Stimulated activated CD4-positive, alpha-beta T cell treated with anti-CD3 and anti-CD28 coated beads, Interleukin-15, amount 100 ng/mL, for 48 hours (primary cell): ENCODE measurements around the gene PAFAH2.

Source experiments
- DNase-seq, 2 donors: peaks; one replicate each; pipeline ENCODE4 v3.0.0-alpha.2; 2020; ENCODE audit warnings: low read depth in 2 of 2

The PAFAH2 gene

DNA sequence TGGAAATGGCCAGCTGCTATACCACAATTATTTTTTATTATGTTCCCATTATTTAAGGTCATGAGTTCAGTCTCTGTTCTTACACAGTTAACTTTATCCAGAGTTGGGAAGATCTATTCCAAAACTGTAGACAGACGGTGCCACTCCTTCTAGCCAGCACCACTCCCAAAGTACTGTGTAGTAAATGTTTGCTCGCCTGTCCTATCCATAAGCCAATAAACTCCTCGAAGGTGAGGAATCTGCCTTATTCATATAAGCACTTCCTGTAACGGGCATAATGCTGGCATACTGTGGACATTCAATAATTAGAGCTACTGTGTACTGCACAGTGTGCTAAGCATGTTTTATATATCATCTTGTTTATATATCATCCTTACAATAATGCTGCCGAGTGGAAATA lies 65.5 kb downstream of the PAFAH2 start:
- no peak for DNase-seq

DNA sequence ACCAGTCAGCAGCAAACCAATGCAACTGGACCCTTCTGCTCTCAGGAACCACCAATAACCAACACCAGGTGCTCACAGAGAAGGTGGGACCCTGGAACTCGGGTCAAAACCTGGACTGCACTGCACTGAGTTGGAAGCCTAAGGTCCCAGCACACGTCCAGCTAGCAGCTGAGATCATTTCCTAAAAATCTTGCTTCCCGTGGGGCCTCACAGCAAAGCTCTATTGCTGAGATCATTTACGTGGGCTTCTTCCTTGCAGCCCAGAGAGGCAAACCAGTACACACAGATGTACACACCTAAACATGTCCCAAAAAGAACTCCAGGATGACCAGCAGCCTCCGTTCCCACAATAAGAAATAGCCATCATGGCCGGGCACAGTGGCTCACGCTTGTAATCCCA lies 68.8 kb downstream of the PAFAH2 start:
- no peak for DNase-seq

GRCh38 chr1:25927521-25928265 lies 70.2 kb downstream of the PAFAH2 start:
- no peak for DNase-seq

DNA sequence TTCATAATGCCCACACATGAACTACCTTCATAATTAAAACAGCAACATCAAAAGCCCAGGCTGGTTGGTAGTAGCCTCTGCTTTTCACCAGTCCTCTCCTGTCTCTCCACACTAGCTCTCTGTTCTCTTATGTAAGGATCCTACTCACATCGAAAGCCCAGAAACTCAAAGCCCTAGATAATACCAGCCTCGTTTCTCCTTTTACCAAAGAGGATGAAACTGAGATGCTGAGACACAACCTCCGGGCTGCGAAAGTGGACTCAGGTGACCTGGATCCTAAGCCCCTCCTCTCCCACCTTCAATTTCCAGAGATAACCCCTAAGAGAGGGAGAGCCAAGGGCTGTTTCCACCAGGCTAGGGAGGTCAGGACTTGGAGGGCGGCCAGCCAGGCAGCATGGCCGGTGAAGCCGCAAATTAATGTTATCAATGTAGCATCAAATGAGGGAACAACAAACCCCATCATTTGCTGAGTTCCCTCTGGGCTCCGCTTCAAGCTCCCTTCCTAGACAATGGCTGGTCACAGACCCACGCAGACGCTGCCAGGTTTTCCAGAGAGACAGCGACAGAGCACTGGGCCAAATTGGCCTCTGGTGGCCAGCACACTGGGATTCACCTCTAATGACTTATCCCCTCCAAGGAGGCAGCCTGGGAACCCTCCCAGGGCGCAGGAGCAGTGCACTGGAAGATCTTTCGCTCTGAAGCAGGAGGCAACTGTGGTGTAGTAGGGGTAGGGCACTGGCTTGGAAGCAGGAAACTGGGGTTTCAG lies 70.9 kb downstream of the PAFAH2 start:
- DNase-seq = no peak

DNA sequence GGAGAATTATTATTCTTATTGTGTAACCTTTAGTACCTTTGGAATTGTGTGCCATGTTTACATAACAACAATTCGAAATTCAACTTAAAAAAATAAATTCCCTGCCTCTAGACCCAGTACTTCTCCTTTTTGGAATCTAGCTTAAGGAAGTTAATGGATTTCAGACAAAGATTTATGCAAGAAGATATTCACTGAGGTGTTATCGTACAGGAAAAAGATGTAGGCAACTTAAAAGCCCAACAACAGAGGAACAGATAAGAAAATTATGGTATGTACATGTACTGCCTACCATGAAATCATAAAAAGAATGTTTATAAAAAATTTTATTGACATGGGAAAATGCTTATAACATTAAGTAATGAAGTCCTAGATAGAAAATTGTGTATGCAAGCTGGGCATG lies 73.4 kb downstream of the PAFAH2 start:
- DNase-seq = no peak

DNA sequence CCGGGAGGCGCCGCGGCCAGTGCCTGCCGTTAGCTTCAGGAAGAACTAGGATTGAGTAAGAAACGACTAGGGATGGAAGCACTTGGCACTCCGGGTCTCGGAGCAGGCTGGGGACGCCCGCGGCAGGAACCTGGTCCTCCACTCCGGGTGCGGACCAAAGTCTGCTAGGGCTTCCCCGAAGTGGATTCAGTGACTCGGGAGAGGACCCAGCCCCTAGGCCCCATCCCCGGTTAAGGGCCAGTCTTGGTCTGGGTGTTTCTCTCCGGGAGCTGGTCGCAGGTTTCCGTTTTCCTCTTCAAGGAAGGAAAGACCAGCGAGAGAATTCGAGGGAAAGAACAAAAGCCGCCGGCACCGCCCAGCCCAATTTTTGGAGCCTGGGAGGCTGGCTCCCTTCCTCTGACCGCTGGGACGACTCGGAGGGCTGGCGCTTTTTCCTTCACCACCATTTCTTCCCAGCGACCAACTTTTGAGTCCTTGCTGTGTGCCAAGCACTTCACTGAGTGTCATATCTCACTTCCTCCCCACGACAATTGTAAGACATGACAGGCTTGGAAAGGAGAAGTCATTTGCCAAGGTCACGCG lies 74.8 kb downstream of the PAFAH2 start:
- no peak for DNase-seq

- DNase-seq = peak in 1 of 2 donors; percentile 22
These were observed 75.5 kb downstream of the PAFAH2 start for GRCh38 chr1:25922056-25922970.

GRCh38 chr1:25918615-25919014 lies 79.2 kb downstream of the PAFAH2 start:
- no peak for DNase-seq

DNA sequence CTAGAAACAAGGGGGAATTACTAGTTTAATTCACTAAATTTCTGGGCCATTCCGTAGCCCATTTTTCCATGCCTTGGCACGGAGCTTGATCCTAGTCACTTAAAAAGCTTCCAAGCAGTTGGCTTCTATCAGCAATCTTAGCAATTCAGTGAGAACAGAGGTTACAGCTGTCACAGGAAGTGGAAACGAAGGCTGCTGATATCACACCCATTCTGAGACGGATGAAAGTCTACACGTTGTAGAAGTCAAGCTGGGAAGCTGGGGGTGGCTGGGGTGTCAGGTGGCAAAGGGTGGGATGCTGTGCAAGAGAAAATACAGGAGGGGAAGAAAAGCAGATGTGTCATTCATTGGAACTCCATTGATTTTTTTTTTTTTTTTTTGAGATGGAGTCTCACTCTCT lies 79.9 kb downstream of the PAFAH2 start:
- no peak for DNase-seq

GRCh38 chr1:25916460-25916859 lies 81.4 kb downstream of the PAFAH2 start:
- DNase-seq = no peak

- no peak for DNase-seq
These were observed 83.5 kb downstream of the PAFAH2 start for GRCh38 chr1:25914074-25914995.

- DNase-seq = no peak
These were observed 84.7 kb downstream of the PAFAH2 start for GRCh38 chr1:25913206-25913605.

- no peak for DNase-seq
These were observed 85.6 kb downstream of the PAFAH2 start for GRCh38 chr1:25912076-25912831.

DNA sequence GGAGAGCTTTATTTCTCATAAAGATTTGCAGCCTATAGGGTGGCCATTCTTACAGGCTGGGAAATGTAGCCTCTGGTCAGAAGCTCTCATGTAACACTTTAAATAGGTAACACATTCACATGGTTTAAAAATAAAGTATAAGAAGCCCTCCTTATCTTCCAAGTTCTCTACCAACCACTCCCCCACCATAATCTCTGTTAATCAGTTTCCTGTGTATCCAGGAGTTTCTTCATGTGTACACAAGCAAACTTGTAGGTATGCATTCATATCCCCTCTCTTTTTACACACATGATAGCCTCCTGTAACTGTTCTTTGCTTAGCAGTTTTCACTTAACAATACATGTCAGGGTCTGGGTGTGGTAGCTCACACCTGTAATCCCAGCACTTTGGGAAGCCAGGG lies 86.7 kb downstream of the PAFAH2 start:
- DNase-seq = no peak
